Cerebellar nuclear complex (tissue), 1 donor: ENCODE data around the gene STK4.

Experiments
- DNase-seq, 2 experiments: peaks; one replicate each; lab custom pipeline; 2025; lab: John Stamatoyannopoulos, UW

The STK4 gene

GRCh38 chr20:44954211-44954610 is 12.1 kb upstream of the STK4 start:
- DNase-seq: no peak

GRCh38 chr20:44955270-44955669 is 11.0 kb upstream of the STK4 start:
- DNase-seq: no peak

GRCh38 chr20:44956410-44956809 is 9.9 kb upstream of the STK4 start:
- DNase-seq: no peak

GRCh38 chr20:44958276-44958675 is 8.0 kb upstream of the STK4 start:
- no peak for DNase-seq

GRCh38 chr20:44959082-44959637 is 7.2 kb upstream of the STK4 start:
- no peak for DNase-seq

GRCh38 chr20:44959638-44960102 is 6.6 kb upstream of the STK4 start:
- DNase-seq: no peak

GRCh38 chr20:44960103-44960852 is 6.0 kb upstream of the STK4 start, which contains the start of gene TOMM34:
TOMM34 (minus strand) TSS chr20:44960397; CDS start chr20:44960333, 64 bp downstream.
- DNase-seq: peak; percentile 43 to 76

- no peak for DNase-seq
Observed at GRCh38 chr20:44961011-44961869, 5.1 kb upstream of the STK4 start.

- no peak for DNase-seq
Observed at GRCh38 chr20:44961870-44962267, 4.4 kb upstream of the STK4 start.

GRCh38 chr20:44962483-44962882 is 3.8 kb upstream of the STK4 start:
- no peak for DNase-seq

GRCh38 chr20:44963325-44964215 is 2.7 kb upstream of the STK4 start:
- DNase-seq: no peak

GRCh38 chr20:44965651-44966029 is 672 bp upstream of the STK4 start:
- no peak for DNase-seq

GRCh38 chr20:44967207-44967807 is 995 bp downstream of the STK4 start:
- no peak for DNase-seq

GRCh38 chr20:44969300-44969894 is 3.1 kb downstream of the STK4 start:
- DNase-seq: no peak

GRCh38 chr20:44970243-44970757 is 4.0 kb downstream of the STK4 start:
- DNase-seq: no peak

- DNase-seq: no peak
Observed at GRCh38 chr20:44973053-44973452, 6.7 kb downstream of the STK4 start.

- no peak for DNase-seq
Observed at GRCh38 chr20:44976698-44977097, 10.4 kb downstream of the STK4 start.

- DNase-seq: no peak
Observed at GRCh38 chr20:44979090-44979621, 12.8 kb downstream of the STK4 start.

- DNase-seq: no peak
Observed at GRCh38 chr20:44981736-44982406, 15.6 kb downstream of the STK4 start.
